Measurements from ENCODE around the gene CNGA3.

- TF ChIP-seq CTCF (conservative IDR thresholded peaks at IDR 0.05; ENCODE audit: low read depth, low read length) (no peak), RCOR1 (IDR thresholded peaks at IDR 0.05; ENCODE audit: insufficient replicate concordance, low read length) (no peak), NFE2L2 (IDR thresholded peaks at IDR 0.05; ENCODE audit: low read depth, low read length) (no peak), POLR2A (IDR thresholded peaks at IDR 0.05; ENCODE audit: low read depth, low read length) (no peak), CEBPB (IDR thresholded peaks at IDR 0.05; ENCODE audit: low read depth, low read length) (no peak), MAZ (IDR thresholded peaks at IDR 0.05; ENCODE audit: borderline replicate concordance, low read depth, low read length) (no peak), CHD1 (IDR thresholded peaks at IDR 0.05; ENCODE audit: low read depth, low read length) (no peak), RAD21 (IDR thresholded peaks at IDR 0.05; ENCODE audit: low read length) (no peak), MAFK (IDR thresholded peaks at IDR 0.05; ENCODE audit: low read depth, low read length) (no peak), USF2 (IDR thresholded peaks at IDR 0.05; ENCODE audit: low read depth, low read length) (no peak), ELK1 (IDR thresholded peaks at IDR 0.05; ENCODE audit: borderline replicate concordance, low read depth, low read length) (no peak), RFX5 (IDR thresholded peaks at IDR 0.05; ENCODE audit: low read depth, low read length) (no peak), SMC3 (IDR thresholded peaks at IDR 0.05; ENCODE audit: low read depth, low read length) (no peak), BHLHE40 (IDR thresholded peaks at IDR 0.05; ENCODE audit: low read depth, low read length) (no peak)
Observed at GRCh38 chr2:98389251-98389605, 43.0 kb downstream of the CNGA3 start.

Measured in IMR-90 (cell line).